Ectodermal cell (in vitro differentiated cells): Measurements from ENCODE around the gene IL6ST.
A peak's percentile ranks its signal among the peaks of the same experiment; 100 is the strongest.
"Not testable (repeated sequence)": the region's sequence is repeated elsewhere in the genome, so short reads cannot be mapped to it uniquely, and the experiment has no call there.

Source experiments
- H3K27ac ChIP-seq: 2 replicates; pipeline ENCODE4 v1.7.0; 2013; ENCODE audit warnings: mild to moderate bottlenecking, low read depth, low read length; ENCODE audit not compliant: insufficient read depth, poor library complexity, severe bottlenecking
- H3K27me3 ChIP-seq: 2 replicates; pipeline ENCODE4 v1.7.0; 2013; ENCODE audit warnings: mild to moderate bottlenecking, low read length; ENCODE audit not compliant: insufficient read depth, control insufficient read depth, poor library complexity, severe bottlenecking
- H3K36me3 ChIP-seq: one replicate; pipeline ENCODE4 v1.7.0; 2013; ENCODE audit warnings: low read length; ENCODE audit not compliant: control insufficient read depth, insufficient read depth
- H3K4me1 ChIP-seq: one replicate; pipeline ENCODE4 v1.7.0; 2013; ENCODE audit warnings: low read length; ENCODE audit not compliant: control insufficient read depth, insufficient read depth
- H3K4me3 ChIP-seq: 2 replicates; pipeline ENCODE4 v1.7.0; 2013; ENCODE audit warnings: low read depth, low read length, control low read depth; ENCODE audit not compliant: insufficient read depth
- H3K9me3 ChIP-seq: 2 replicates; pipeline ENCODE4 v1.7.0; 2013; ENCODE audit warnings: mild to moderate bottlenecking, low read length, moderate library complexity; ENCODE audit not compliant: control insufficient read depth
- WGBS, 2 experiments: methylation state at CpG; one replicate each; pipeline ENCODE4 v1.1.7; 2013; ENCODE audit warnings: missing lambda C conversion rate in 2 of 2; 5-methylcytosine and 5-hydroxymethylcytosine counted together

The IL6ST gene

DNA sequence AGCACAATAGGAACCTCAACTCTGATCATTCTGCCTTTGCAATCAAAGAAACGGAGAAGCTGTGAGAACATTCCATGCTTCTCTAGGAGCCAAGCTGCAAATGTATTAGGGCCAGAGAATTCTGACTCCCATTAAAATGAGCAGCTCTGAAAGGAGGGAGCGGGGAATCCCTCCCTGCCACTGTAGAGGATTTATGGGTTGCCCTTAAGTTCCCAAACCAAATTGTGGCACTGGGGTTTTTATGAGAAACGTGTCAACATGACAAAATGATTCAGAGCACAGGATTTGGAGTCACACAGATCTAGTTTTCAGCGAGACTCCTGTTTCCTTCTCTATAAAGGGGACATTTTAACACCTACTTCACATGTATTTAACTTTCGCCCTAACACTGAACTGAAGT, 1.8 kb downstream of the IL6ST start:
- H3K4me3 ChIP-seq: peak overlapping the region; percentile 19
- peaks cover 13% of the 10 kb centered on the region for H3K4me1 ChIP-seq
- WGBS, 2 experiments: 30 to 46% methylated on average over 4 to 5 of the region's 5 CpGs
- H3K27ac ChIP-seq: no peak overlapping the region
- no peaks in the 10 kb centered on the region for H3K27me3 ChIP-seq
- H3K9me3 ChIP-seq: no peaks in the 10 kb centered on the region
- no peaks in the 10 kb centered on the region for H3K36me3 ChIP-seq

DNA sequence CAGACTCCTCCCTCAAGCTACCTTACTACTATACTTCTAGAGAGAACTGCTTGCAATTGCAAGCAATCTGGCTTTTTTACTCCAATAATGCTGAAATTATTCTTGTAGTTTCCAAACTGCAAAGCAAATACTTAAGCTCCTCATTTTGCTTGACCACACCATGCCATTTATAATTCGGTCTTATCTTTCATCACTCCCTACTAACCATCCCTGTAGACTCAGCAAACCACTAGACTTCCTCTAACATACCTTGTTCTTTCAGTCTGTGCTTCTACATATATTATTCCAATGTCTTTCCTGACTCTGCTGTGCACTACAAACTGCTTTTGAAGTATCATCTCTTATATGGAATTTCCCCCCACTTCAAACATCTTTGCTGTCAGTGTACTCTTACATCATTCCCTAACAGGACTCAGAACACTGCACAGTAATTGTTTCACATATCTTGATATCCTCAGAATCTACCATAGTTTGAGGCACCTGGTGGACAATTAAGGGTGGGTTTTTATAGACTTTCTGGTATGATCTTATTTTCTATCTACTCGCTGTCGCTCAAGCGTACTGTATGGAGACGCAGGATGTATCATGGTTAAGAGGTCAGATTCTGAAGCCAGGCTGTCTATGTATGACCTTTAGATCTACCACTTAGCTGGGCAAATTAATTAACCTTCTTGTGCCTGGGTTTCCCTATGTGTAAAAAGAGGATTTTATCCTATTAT, 2.8 kb downstream of the IL6ST start:
- no peak overlapping the region for H3K4me3 ChIP-seq
- WGBS, 2 experiments: 91 to 94% methylated on average over 5 of the region's 5 CpGs
- peaks cover 13% of the 10 kb centered on the region for H3K4me1 ChIP-seq
- no peaks in the 10 kb centered on the region for H3K9me3 ChIP-seq
- H3K36me3 ChIP-seq: no peaks in the 10 kb centered on the region
- no peak overlapping the region for H3K27ac ChIP-seq
- H3K27me3 ChIP-seq: no peaks in the 10 kb centered on the region

DNA sequence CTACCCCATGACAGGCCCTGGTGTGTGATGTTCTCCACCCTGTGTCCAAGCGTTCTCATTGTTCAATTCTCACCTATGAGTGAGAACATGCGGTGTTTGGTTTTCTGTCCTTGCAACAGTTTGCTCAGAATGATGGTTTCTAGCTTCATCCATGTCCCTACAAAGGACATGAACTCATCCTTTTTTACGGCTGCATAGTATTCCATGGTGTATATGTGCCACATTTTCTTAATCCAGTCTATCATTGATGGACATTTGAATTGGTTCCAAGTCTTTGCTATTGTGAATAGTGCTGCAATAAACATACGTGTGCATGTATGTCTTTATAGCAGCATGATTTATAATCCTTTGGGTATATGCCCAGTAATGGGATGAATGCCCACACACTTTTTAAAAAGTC, 3.9 kb downstream of the IL6ST start:
- H3K4me3 ChIP-seq: not testable (repeated sequence)
- 86 to 97% methylated on average over 3 to 4 of the region's 4 CpGs for WGBS, 2 experiments

DNA sequence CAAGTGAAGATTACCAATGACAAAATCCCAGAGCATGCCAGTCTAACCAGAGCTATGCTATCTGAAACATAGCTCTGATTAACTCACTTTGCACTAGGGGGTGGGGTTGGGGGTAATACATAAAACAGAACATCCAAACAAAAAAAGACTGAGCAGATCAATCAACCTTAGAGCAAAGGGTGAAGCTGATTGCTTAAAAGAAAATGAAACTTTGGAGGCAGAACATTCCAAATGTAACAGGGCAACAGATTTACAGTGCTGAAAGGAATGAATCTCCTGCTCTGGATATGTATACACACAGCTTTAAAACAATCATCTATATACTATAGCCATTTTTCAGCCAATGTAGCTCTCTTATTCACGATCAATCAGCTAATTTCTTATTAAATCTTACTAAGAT, 4.9 kb downstream of the IL6ST start:
- 88 to 94% methylated on average over 1 of the region's 1 CpG for WGBS, 2 experiments

More for the DNA sequence above, 3.9 kb downstream of the IL6ST start:
- H3K9me3 ChIP-seq, H3K27ac ChIP-seq, H3K27me3 ChIP-seq, H3K4me1 ChIP-seq, H3K36me3 ChIP-seq: not testable (repeated sequence)

DNA sequence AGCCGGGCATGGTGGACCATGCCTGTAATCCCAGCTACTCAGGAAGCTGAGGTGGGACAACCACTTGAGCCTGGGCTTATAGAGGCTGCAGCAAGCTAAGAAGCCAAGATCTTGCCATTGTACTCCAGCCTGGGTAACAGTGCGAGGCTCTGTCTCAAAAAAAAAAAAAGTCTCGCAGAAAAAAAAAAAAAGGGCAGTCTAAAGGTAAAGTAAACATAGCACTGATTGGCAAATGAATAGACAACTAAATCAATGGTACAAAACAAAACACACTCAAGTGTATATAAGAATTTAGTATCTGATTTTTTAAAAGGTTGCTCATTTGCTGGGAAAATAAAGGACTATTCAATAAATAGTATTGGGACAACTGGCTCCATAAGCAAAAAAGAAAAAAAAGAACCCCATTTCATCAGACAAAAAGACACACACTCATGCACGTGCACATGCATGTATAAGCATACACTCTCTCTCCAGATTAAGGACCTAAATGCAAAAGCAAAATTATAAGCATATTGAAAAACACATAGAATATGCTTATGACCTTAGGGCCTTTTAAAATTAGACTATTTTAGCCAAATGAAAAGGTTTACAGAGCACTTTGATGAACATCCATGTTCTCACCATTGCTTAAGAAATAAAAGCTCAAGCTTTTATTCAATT, 5.7 kb downstream of the IL6ST start:
- Histone ChIP-seq H3K36me3 (no peaks in the 10 kb centered on the region), H3K27ac (no peak overlapping the region), H3K9me3 (no peaks in the 10 kb centered on the region), H3K27me3 (no peaks in the 10 kb centered on the region), H3K4me1 (peaks cover 7% of the 10 kb centered on the region), H3K4me3 (no peak overlapping the region)
- 75 to 88% methylated on average over 3 to 4 of the region's 4 CpGs for WGBS, 2 experiments

More for the DNA sequence above, 4.9 kb downstream of the IL6ST start:
- no peaks in the 10 kb centered on the region for H3K36me3 ChIP-seq
- no peaks in the 10 kb centered on the region for H3K27me3 ChIP-seq
- no peak overlapping the region for H3K4me3 ChIP-seq
- peaks cover 7% of the 10 kb centered on the region for H3K4me1 ChIP-seq
- H3K27ac ChIP-seq: no peak overlapping the region
- no peaks in the 10 kb centered on the region for H3K9me3 ChIP-seq

DNA sequence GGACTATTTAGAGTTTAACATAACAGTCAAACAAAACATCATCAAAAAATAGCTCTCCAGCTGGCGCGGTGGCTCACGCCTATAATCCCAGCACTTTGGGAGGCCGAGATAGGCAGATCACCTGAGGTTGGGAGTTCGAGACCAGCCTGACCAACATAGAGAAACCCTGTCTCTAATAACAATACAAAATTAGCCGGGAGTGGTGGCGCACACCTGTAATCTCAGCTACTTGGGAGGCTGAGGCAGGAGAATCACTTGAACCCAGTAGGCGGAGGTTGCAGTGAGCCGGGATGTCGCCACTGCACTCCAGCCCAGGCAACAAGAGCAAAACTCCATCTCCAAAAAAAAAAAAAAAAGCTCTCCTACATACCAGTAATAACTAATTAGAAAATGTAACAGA, 6.3 kb downstream of the IL6ST start:
- WGBS, 2 experiments: 91 to 94% methylated on average over 10 of the region's 10 CpGs
- H3K27me3 ChIP-seq, H3K4me3 ChIP-seq, H3K4me1 ChIP-seq, H3K9me3 ChIP-seq, H3K36me3 ChIP-seq, H3K27ac ChIP-seq: not testable (repeated sequence)

DNA sequence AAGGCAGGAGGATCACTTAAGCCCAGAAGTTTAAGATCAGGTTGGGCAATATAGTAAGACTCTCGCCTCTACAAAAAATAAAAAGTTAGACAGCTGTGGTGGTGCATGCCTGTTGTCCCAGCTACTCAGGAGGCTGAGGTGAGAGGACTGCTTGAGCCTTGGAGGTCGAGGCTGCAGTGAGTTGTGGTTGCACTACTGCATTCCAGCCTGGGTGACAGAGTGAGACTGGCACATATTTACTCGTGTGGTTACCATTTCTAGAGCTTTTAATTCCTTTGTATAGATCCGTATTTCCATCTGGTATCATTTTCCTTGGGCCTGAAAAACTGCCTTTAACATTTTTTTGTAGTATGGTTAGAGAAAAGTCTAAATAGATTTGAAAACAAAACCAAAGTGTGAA, 7.8 kb downstream of the IL6ST start:
- Histone ChIP-seq H3K9me3 (no peaks in the 10 kb centered on the region), H3K27ac (no peak overlapping the region), H3K27me3 (no peaks in the 10 kb centered on the region), H3K4me1 (no peaks in the 10 kb centered on the region), H3K36me3 (no peaks in the 10 kb centered on the region), H3K4me3 (no peak overlapping the region)
- 89 to 94% methylated on average over 4 of the region's 4 CpGs for WGBS, 2 experiments

DNA sequence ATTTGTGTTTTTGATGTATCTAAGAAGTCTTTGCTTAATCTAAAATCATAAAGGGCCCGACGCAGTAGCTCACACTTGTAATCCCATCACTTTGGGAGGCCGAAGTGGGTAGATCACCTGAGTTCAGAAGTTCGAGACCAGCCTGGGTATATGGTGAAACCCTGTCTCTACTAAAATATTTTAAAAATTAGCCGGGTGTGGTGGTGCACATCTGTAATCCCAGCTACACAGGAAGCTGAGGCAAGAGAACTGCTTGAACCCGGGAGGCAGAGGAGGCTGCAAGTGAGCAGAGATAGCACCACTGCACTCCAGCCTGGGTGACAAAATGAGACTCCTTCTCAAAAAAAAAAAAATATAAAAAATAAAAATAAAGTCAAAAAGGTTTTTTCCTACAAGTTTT, 9.6 kb downstream of the IL6ST start:
- H3K4me1 ChIP-seq: no peaks in the 10 kb centered on the region
- H3K4me3 ChIP-seq: no peak overlapping the region
- H3K27me3 ChIP-seq: no peaks in the 10 kb centered on the region
- no peaks in the 10 kb centered on the region for H3K36me3 ChIP-seq
- H3K27ac ChIP-seq: no peak overlapping the region
- 87 to 90% methylated on average over 6 of the region's 6 CpGs for WGBS, 2 experiments
- H3K9me3 ChIP-seq: no peaks in the 10 kb centered on the region

DNA sequence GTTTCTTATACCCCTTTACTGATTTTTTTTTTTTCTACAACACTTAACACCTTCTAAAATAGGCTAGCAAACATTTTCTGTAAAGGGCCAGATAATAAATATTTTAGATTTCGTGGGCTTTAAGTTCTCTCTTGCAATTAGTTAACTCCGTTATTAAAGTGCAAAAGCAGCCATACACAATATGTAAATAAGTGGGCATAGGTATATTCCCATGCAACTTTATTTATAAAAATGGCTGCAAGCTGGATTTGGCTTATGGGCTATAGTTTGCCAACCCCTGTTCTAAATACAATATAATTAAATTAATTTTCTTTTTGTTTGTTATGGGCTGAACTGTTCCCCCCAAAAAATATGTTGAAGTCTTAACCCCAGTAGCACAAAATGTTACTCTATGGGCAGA, 10.8 kb downstream of the IL6ST start:
- no peak overlapping the region for H3K27ac ChIP-seq
- H3K36me3 ChIP-seq: no peaks in the 10 kb centered on the region
- H3K9me3 ChIP-seq: no peaks in the 10 kb centered on the region
- 100% methylated on average over 1 of the region's 2 CpGs; no CpG with 5 or more reads in 1 of the 2 experiments for WGBS, 2 experiments
- no peak overlapping the region for H3K4me3 ChIP-seq
- H3K4me1 ChIP-seq: no peaks in the 10 kb centered on the region
- no peaks in the 10 kb centered on the region for H3K27me3 ChIP-seq

DNA sequence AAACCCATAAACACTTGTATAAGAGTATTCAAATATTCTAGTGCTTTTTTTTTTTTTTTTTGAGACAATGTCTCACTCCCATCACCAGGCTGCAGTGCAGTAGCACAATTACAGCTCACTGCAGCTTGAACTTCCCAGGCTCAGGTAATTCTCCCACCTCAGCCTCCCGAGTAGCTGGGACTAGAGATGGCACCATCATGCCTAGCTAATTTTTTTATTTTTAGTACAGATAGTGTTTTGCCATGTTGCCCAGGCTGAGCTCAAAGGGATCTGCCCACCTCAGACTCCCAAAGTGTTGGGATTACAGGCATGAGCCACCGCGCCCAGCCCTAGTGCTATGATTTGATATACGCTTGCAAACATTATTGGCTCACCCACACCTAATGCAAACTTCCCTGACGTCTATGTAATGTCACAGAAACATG, 11.8 kb downstream of the IL6ST start:
- Histone ChIP-seq H3K27me3 (no peaks in the 10 kb centered on the region), H3K9me3 (no peaks in the 10 kb centered on the region), H3K4me1 (no peaks in the 10 kb centered on the region), H3K27ac (no peak overlapping the region), H3K4me3 (no peak overlapping the region), H3K36me3 (no peaks in the 10 kb centered on the region)
- WGBS, 2 experiments: 89 to 92% methylated on average over 5 of the region's 5 CpGs
